ENCODE measurements around the gene UBE3C. TPM values are rescaled to one million over a fixed set of nuclear protein-coding genes. Genes with fewer than 3 reads are reported as not detected.

UBE3C gene
- total and polyA plus RNA-seq, 2 experiments from 2014 or later = 30.8 to 92.7 TPM

- H3K36me3 ChIP-seq (ENCODE audit: low read depth) = peaks cover 28% of the 10 kb centered on the region
- peaks cover 7% of the 10 kb centered on the region for H3K4me1 ChIP-seq (ENCODE audit: insufficient read depth)
- in situ Hi-C loops (cut with MboI) = no loop called here
- no peak overlapping the region for H3K27ac ChIP-seq
- peaks cover 30% of the 10 kb centered on the region for H3F3A ChIP-seq (ENCODE audit: insufficient read depth)
- DNase-seq = peak; percentile 57
- H3K9me2 ChIP-seq (ENCODE audit: insufficient read depth) = no peaks in the 10 kb centered on the region
- 82 to 89% methylated on average over 8 of the region's 8 CpGs for WGBS, 2 experiments (ENCODE audit: low coverage in 1 of 2, low lambda C conversion rate in 2 of 2, missing lambda C conversion rate in 2 of 2)
- H3K4me2 ChIP-seq (ENCODE audit: unreplicated experiment) = no peak overlapping the region
- no peak for TF ChIP-seq EZH2phosphoT487 (IDR thresholded peaks at IDR 0.05; ENCODE audit: insufficient read depth, low read depth)
- no peak for TF ChIP-seq EZH2 (IDR thresholded peaks at IDR 0.05; ENCODE audit: insufficient read depth, poor library complexity, severe bottlenecking)
- no peak overlapping the region for H2AFZ ChIP-seq
- no peak overlapping the region for H3K9ac ChIP-seq
- no peaks in the 10 kb centered on the region for H3K79me2 ChIP-seq (ENCODE audit: insufficient read depth)
- no peaks in the 10 kb centered on the region; the same call in 1 of the 2 replicates for H4K20me1 ChIP-seq (ENCODE audit: insufficient read depth)
- no peak overlapping the region for H3K4me3 ChIP-seq
- H3K9me3 ChIP-seq (ENCODE audit: low read depth) = no peaks in the 10 kb centered on the region
- no peaks in the 10 kb centered on the region for H3K27me3 ChIP-seq (replicated peaks; ENCODE audit: insufficient read depth)
Observed at GRCh38 chr7:157228864-157229422, 90.2 kb downstream of the UBE3C start.

DNA sequence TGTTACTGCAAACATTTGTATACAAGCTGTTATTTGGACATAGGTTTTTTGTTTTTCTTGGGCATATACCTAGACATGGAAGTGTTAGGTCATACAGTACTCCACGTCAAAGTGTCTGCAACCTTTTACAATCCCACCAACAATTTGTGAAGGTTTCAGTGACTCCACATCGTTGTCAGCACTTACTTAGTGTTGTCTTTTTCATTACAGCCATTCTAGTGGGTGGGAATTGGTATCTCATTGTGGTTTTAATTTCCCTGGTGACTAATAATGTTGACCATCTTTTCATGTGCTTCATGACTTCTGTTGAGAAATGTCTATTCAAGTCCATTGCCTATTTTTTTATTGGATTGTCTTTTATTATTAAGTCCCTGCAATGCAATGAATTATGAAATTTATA is 95.0 kb downstream of the UBE3C start:
- peaks cover 18% of the 10 kb centered on the region for H3K36me3 ChIP-seq (ENCODE audit: low read depth)
- peak overlapping the region; percentile 35 for H3K4me2 ChIP-seq (ENCODE audit: unreplicated experiment)
- H2AFZ ChIP-seq = no peak overlapping the region
- no peaks in the 10 kb centered on the region for H3K9me2 ChIP-seq (ENCODE audit: insufficient read depth)
- no peak overlapping the region for H3K9ac ChIP-seq
- no peaks in the 10 kb centered on the region for H3K9me3 ChIP-seq (ENCODE audit: low read depth)
- H3K4me1 ChIP-seq (ENCODE audit: insufficient read depth) = peaks cover 31% of the 10 kb centered on the region
- H3F3A ChIP-seq (ENCODE audit: insufficient read depth) = peaks cover 42% of the 10 kb centered on the region
- WGBS, 2 experiments (ENCODE audit: low coverage in 1 of 2, low lambda C conversion rate in 2 of 2, missing lambda C conversion rate in 2 of 2) = 13 to 21% methylated on average over 2 of the region's 2 CpGs
- peak; percentile 64 for DNase-seq
- in situ Hi-C loops (cut with MboI) = no loop called here
- no peaks in the 10 kb centered on the region for H3K27me3 ChIP-seq (replicated peaks; ENCODE audit: insufficient read depth)
- TF ChIP-seq EZH2 (IDR thresholded peaks at IDR 0.05; ENCODE audit: insufficient read depth, poor library complexity, severe bottlenecking) (no peak), EZH2phosphoT487 (IDR thresholded peaks at IDR 0.05; ENCODE audit: insufficient read depth, low read depth) (0 out of 2 replicates have a peak, but pooled peaks have one; percentile 65)
- no peak overlapping the region for H3K4me3 ChIP-seq
- H3K79me2 ChIP-seq (ENCODE audit: insufficient read depth) = peaks cover 23% of the 10 kb centered on the region
- peak overlapping the region; percentile 22; the same call in 1 of the 2 replicates for H3K27ac ChIP-seq
- peaks cover 9% of the 10 kb centered on the region; the same call in 1 of the 2 replicates for H4K20me1 ChIP-seq (ENCODE audit: insufficient read depth)

GRCh38 chr7:157234271-157234670 is 95.5 kb downstream of the UBE3C start:
- 24 to 30% methylated on average over 5 of the region's 5 CpGs for WGBS, 2 experiments (ENCODE audit: low coverage in 1 of 2, low lambda C conversion rate in 2 of 2, missing lambda C conversion rate in 2 of 2)
- Histone ChIP-seq H3K4me3 (no peak overlapping the region), H3K9me3 (ENCODE audit: low read depth) (no peaks in the 10 kb centered on the region), H3K27me3 (replicated peaks; ENCODE audit: insufficient read depth) (no peaks in the 10 kb centered on the region), H3K4me2 (ENCODE audit: unreplicated experiment) (peak overlapping the region; percentile 35), H3K4me1 (ENCODE audit: insufficient read depth) (peaks cover 31% of the 10 kb centered on the region), H3K36me3 (ENCODE audit: low read depth) (peaks cover 24% of the 10 kb centered on the region), H3K9ac (no peak overlapping the region), H3K79me2 (ENCODE audit: insufficient read depth) (peaks cover 29% of the 10 kb centered on the region), H3K27ac (peak overlapping the region; percentile 21), H4K20me1 (ENCODE audit: insufficient read depth) (peaks cover 9% of the 10 kb centered on the region; the same call in 1 of the 2 replicates), H2AFZ (no peak overlapping the region), H3F3A (ENCODE audit: insufficient read depth) (peaks cover 42% of the 10 kb centered on the region), H3K9me2 (ENCODE audit: insufficient read depth) (no peaks in the 10 kb centered on the region)
- DNase-seq = peak; percentile 61
- TF ChIP-seq EZH2phosphoT487 (IDR thresholded peaks at IDR 0.05; ENCODE audit: insufficient read depth, low read depth) (no peak), EZH2 (IDR thresholded peaks at IDR 0.05; ENCODE audit: insufficient read depth, poor library complexity, severe bottlenecking) (no peak)
- in situ Hi-C loops (cut with MboI) = no loop called here

- Histone ChIP-seq H3K27ac (no peak overlapping the region), H3F3A (ENCODE audit: insufficient read depth) (peaks cover 42% of the 10 kb centered on the region), H3K4me3 (peak overlapping the region; percentile 5; the same call in 1 of the 2 replicates), H3K9me2 (ENCODE audit: insufficient read depth) (no peaks in the 10 kb centered on the region), H3K27me3 (replicated peaks; ENCODE audit: insufficient read depth) (no peaks in the 10 kb centered on the region), H3K9me3 (ENCODE audit: low read depth) (no peaks in the 10 kb centered on the region), H3K79me2 (ENCODE audit: insufficient read depth) (peaks cover 39% of the 10 kb centered on the region), H3K9ac (no peak overlapping the region), H3K4me1 (ENCODE audit: insufficient read depth) (peaks cover 31% of the 10 kb centered on the region), H3K36me3 (ENCODE audit: low read depth) (peaks cover 30% of the 10 kb centered on the region), H2AFZ (no peak overlapping the region), H4K20me1 (ENCODE audit: insufficient read depth) (peaks cover 9% of the 10 kb centered on the region; the same call in 1 of the 2 replicates), H3K4me2 (ENCODE audit: unreplicated experiment) (peak overlapping the region; percentile 23)
- 47 to 52% methylated on average over 2 of the region's 2 CpGs for WGBS, 2 experiments (ENCODE audit: low coverage in 1 of 2, low lambda C conversion rate in 2 of 2, missing lambda C conversion rate in 2 of 2)
- in situ Hi-C loops (cut with MboI) = no loop called here
- peak; percentile 61 for DNase-seq
- no peak for TF ChIP-seq EZH2 (IDR thresholded peaks at IDR 0.05; ENCODE audit: insufficient read depth, poor library complexity, severe bottlenecking)
Observed at GRCh38 chr7:157235357-157236333, 96.9 kb downstream of the UBE3C start.
